Spleen (tissue), 11 donors: ENCODE results near the gene MAGI2. TPM values are rescaled to one million over a fixed set of nuclear protein-coding genes. Genes with fewer than 3 reads are reported as not detected.

ENCODE experiments used
- DNase-seq: peaks from one replicate; pipeline ENCODE4 v3.0.0-alpha.2; 2020
- H3K27ac ChIP-seq, 8 donors: fragments of 200-600 bp; sonication (generic) in 7 of 8; 1 replicate in 4 of 8; 2 replicates in 4 of 8; pipeline versions ENCODE4 v1.5.0 to v1.8.0; 2016 to 2021; ENCODE audit warnings: inconsistent platforms in 4 of 8, mild to moderate bottlenecking in 4 of 8, moderate library complexity in 1 of 8
- H3K27me3 ChIP-seq, 7 donors: fragments of 200-600 bp; sonication (generic) in 6 of 7; replicated peaks in 1 of 7; 1 replicate in 4 of 7; 2 replicates in 3 of 7; pipeline versions ENCODE4 v1.5.0 to v1.8.0; 2016 to 2021; ENCODE audit warnings: inconsistent platforms in 3 of 7, mild to moderate bottlenecking in 1 of 7
- H3K36me3 ChIP-seq, 6 donors: fragments of 200-600 bp; sonication (generic) in 5 of 6; 1 replicate in 4 of 6; 2 replicates in 2 of 6; pipeline versions ENCODE4 v1.5.0 to v1.8.0; 2016 to 2021; ENCODE audit warnings: inconsistent platforms in 2 of 6
- H3K4me1 ChIP-seq, 6 donors: fragments of 200-600 bp; sonication (generic) in 5 of 6; 1 replicate in 3 of 6; 2 replicates in 3 of 6; pipeline versions ENCODE4 v1.5.0 to v1.8.0; 2016 to 2021; ENCODE audit warnings: inconsistent platforms in 3 of 6
- H3K4me3 ChIP-seq, 8 donors: fragments of 200-600 bp; sonication (generic) in 7 of 8; 1 replicate in 4 of 8; 2 replicates in 4 of 8; pipeline versions ENCODE4 v1.5.0 to v1.8.0; 2016 to 2021; ENCODE audit warnings: inconsistent platforms in 4 of 8, mild to moderate bottlenecking in 4 of 8, moderate library complexity in 2 of 8
- H3K9me3 ChIP-seq, 8 donors: fragments of 200-600 bp; sonication (generic) in 7 of 8; 1 replicate in 4 of 8; 2 replicates in 4 of 8; pipeline versions ENCODE4 v1.5.0 to v1.8.0; 2016 to 2021; ENCODE audit warnings: inconsistent platforms in 4 of 8
- POLR2A ChIP-seq, 3 donors: fragments of 450-650 bp; IDR thresholded peaks; one replicate each; pipeline ENCODE4 v1.5.1; 2017; ENCODE audit warnings: antibody characterized with exemption in 3 of 3, mild to moderate bottlenecking in 1 of 3
- POLR2AphosphoS5 ChIP-seq, 3 donors: sonication (generic); formaldehyde crosslinking; IDR thresholded peaks; one replicate each; pipeline ENCODE4 v1.5.1; 2017; ENCODE audit warnings: antibody characterized with exemption in 3 of 3
- WGBS, 5 donors: extraction: QIAGEN DNeasy Blood & Tissue Kit in 3 of 5; methylation state at CpG; one replicate each; pipeline versions ENCODE4 v1.1.5 to v1.1.7; 2013 to 2018; 5-methylcytosine and 5-hydroxymethylcytosine counted together
- intact Hi-C: fragments of 100-400 bp; cut with DNase I; formaldehyde crosslinking; loops from one replicate; pipeline ENCODE4 v1.15.0; 2023; ENCODE audit warnings: low total_unique reads
- polyA plus RNA-seq, 3 donors: library from polyadenylated mRNA; stranded (reverse); fragments of 200-250 nt; gene quantifications; one replicate each; pipeline ENCODE4 v1.2.1, GENCODE V29; 2013
- total RNA-seq, 7 donors: library from RNA; depleted of rRNA in 3 of 7; stranded (reverse); fragments of >200 nt in 3 of 7; fragmentation: NEBNext Ultra II Directional in 4 of 7; extraction: Animal tissue kit (Norgen Biotek cat#: 25700) in 4 of 7; gene quantifications; one replicate each; pipeline versions ENCODE4 v1.1.0 to v1.2.1, GENCODE V29; 2016 to 2021
- TF ChIP-seq, protein P1 (sequence below), 11 experiments: fragments of 200-600 bp in 7 of 11; fragments of 450-650 bp in 4 of 11; sonication (generic) in 4 of 11; IDR thresholded peaks in 8 of 11; conservative IDR thresholded peaks in 3 of 11; 1 replicate in 7 of 11; 2 replicates in 4 of 11; pipeline versions ENCODE4 v1.4.0 to v1.8.0; 2016 to 2021; ENCODE audit warnings: antibody characterized with exemption in 11 of 11, inconsistent platforms in 4 of 11, mild to moderate bottlenecking in 1 of 11
- donor health status: healthy with polysubstance abuse.
- donor health status: DM: no; HTN: no; CAD: no; lungs with moderate emphysema.
- donor health status: DM: no; HTN: no; CAD: no.
- donor health status: Bipolar disorder and iron deficiency.
- donor health status: healthy.
- donor health status: DM: no; HTN: no; CAD: no.
- donor health status: DM: yes; HTN: yes; CAD: no.

The MAGI2 gene
- total and polyA plus RNA-seq, 10 donors = 0.74 to 18.1 (median 11.1) TPM

DNA sequence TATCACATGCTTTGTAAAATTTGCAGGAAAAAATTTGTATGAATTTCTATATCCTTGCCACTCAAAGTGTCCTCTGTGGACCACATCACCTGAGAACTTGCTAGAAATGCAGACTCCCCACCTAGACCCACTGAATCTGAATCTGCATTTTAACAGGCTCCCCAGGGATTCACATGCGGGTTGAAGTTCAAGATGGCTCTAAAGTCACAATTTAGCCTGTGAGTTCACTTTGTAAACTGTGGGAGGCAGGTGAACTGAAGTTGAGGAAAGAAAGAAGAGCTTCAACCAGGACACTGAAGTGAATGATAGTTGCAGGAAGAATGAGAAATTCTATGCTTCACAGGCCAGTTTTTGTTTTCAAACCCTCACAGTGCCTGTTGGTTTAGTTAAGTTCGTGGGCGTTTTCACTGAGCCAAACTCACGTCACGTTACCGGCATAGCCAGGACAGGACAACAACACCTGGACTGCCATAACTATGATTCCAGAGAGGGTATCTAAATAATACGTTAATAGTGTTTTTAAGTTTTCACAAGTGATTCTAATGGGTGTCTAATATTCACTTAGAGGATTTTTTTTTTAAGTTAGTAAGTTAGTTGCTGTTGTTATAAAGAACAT is 1414.9 kb downstream of the MAGI2 start:
- Histone ChIP-seq H3K27me3 (peaks cover 0 to 17% (median 0%) of the 10 kb centered on the region in 7 donors), H3K9me3 (no peaks in the 10 kb centered on the region), H3K36me3 (no peaks in the 10 kb centered on the region), H3K4me3 (no peak overlapping the region), H3K4me1 (peaks cover 0 to 7% (median 5%) of the 10 kb centered on the region in 6 donors), H3K27ac (no peak overlapping the region)
- DNase-seq = no peak
- intact Hi-C loops = no loop called here
- no peak for TF ChIP-seq POLR2AphosphoS5 (IDR thresholded peaks at IDR 0.05)
- no peak for TF ChIP-seq POLR2A (IDR thresholded peaks at IDR 0.05)
- TF ChIP-seq, protein P1, sequence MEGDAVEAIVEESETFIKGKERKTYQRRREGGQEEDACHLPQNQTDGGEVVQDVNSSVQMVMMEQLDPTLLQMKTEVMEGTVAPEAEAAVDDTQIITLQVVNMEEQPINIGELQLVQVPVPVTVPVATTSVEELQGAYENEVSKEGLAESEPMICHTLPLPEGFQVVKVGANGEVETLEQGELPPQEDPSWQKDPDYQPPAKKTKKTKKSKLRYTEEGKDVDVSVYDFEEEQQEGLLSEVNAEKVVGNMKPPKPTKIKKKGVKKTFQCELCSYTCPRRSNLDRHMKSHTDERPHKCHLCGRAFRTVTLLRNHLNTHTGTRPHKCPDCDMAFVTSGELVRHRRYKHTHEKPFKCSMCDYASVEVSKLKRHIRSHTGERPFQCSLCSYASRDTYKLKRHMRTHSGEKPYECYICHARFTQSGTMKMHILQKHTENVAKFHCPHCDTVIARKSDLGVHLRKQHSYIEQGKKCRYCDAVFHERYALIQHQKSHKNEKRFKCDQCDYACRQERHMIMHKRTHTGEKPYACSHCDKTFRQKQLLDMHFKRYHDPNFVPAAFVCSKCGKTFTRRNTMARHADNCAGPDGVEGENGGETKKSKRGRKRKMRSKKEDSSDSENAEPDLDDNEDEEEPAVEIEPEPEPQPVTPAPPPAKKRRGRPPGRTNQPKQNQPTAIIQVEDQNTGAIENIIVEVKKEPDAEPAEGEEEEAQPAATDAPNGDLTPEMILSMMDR (IDR thresholded peaks at IDR 0.05 in 8 of 11, conservative IDR thresholded peaks at IDR 0.05 in 3 of 11) = no peak
- 79 to 91% (median 85%) methylated on average over 7 of the region's 7 CpGs for WGBS, 5 donors

DNA sequence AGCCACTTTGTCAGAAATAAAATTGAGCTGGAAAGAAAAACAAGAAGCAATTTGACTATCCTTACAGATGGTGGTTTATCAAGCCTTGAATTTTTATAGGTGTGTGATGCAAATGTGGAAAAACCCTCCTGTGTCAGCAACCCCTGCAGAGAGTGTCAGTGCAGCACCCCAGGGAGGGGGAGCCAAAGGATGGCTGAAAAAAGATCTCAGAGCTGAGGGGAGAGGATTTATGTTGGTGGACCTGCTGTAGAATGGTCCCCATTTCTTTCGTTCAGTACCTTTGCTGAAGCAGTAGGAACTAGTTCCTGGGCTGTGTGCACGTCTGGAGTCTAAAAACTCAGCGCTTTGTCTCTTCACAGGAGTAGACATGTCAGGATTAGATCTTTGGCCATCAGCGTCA is 1415.9 kb downstream of the MAGI2 start:
- no peaks in the 10 kb centered on the region for H3K9me3 ChIP-seq
- intact Hi-C loops = no loop called here
- H3K4me1 ChIP-seq = peaks cover 0 to 7% (median 5%) of the 10 kb centered on the region in 6 donors
- H3K36me3 ChIP-seq = no peaks in the 10 kb centered on the region
- WGBS, 5 donors = 82 to 91% (median 86%) methylated on average over 4 of the region's 4 CpGs
- no peak overlapping the region for H3K27ac ChIP-seq
- peaks cover 0 to 17% (median 0%) of the 10 kb centered on the region in 7 donors for H3K27me3 ChIP-seq
- H3K4me3 ChIP-seq = no peak overlapping the region
- DNase-seq = no peak
- TF ChIP-seq, protein P1 (IDR thresholded peaks at IDR 0.05 in 8 of 11, conservative IDR thresholded peaks at IDR 0.05 in 3 of 11) = no peak
- TF ChIP-seq POLR2AphosphoS5 (IDR thresholded peaks at IDR 0.05) (no peak), POLR2A (IDR thresholded peaks at IDR 0.05) (no peak)

DNA sequence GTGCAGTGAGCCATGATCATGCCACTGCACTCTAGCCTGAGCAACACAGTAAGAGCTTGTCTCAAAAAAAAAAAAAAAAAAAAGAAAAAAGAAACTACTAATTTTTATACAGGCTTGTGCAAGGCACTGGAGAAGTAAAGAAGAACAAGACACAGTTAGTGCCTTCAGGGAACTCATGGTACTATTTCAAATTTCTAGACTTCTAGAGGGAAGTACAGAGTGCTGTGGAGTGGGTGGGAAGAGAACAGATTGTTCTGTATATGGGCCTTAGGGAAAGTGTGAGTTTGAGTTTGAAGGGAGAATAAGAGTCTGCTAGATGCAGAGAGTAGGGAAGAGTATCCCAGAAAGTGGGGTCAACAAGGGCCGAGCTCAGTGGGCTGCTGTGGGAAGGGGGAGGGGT is 1420.1 kb downstream of the MAGI2 start:
- Histone ChIP-seq H3K9me3 (no peaks in the 10 kb centered on the region), H3K4me1 (no peaks in the 10 kb centered on the region), H3K27me3 (peaks cover 0 to 4% (median 0%) of the 10 kb centered on the region in 7 donors), H3K27ac (no peak overlapping the region), H3K4me3 (no peak overlapping the region), H3K36me3 (no peaks in the 10 kb centered on the region)
- DNase-seq = no peak
- 80 to 90% (median 82%) methylated on average over 1 of the region's 1 CpG for WGBS, 5 donors
- no peak for TF ChIP-seq POLR2AphosphoS5 (IDR thresholded peaks at IDR 0.05)
- TF ChIP-seq, protein P1 (IDR thresholded peaks at IDR 0.05 in 8 of 11, conservative IDR thresholded peaks at IDR 0.05 in 3 of 11) = no peak
- no peak for TF ChIP-seq POLR2A (IDR thresholded peaks at IDR 0.05)
- intact Hi-C loops = no loop called here

DNA sequence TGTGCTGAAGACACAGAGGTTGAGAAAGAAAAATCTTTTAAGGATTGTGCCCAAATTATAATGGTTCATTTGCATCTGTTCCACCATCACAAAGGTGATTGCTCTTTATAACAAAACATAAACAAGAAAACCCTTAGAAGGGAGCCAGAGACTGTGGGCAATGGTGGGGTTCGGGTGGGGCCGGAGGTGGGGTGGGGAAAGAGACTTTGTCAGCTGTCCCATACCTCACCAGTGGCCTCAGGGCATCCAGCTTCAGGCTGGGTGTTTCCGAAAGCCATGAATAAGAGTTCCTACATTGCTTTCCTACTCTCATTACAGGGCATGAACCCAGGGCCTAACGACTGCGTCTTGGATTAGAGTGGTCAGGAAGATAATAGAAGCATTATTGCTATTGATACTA is 1427.0 kb downstream of the MAGI2 start:
- H3K9me3 ChIP-seq = no peaks in the 10 kb centered on the region
- no peak for TF ChIP-seq POLR2A (IDR thresholded peaks at IDR 0.05)
- TF ChIP-seq POLR2AphosphoS5 (IDR thresholded peaks at IDR 0.05) = no peak
- TF ChIP-seq, protein P1 (IDR thresholded peaks at IDR 0.05 in 8 of 11, conservative IDR thresholded peaks at IDR 0.05 in 3 of 11) = no peak
- H3K4me3 ChIP-seq = no peak overlapping the region
- no peaks in the 10 kb centered on the region for H3K27me3 ChIP-seq
- H3K27ac ChIP-seq = no peak overlapping the region
- intact Hi-C loops = no loop called here
- 91 to 97% (median 93%) methylated on average over 5 of the region's 5 CpGs for WGBS, 5 donors
- no peaks in the 10 kb centered on the region for H3K36me3 ChIP-seq
- H3K4me1 ChIP-seq = no peaks in the 10 kb centered on the region
- DNase-seq = no peak
